DMS53 (cell line): ENCODE results near the gene CYP4X1.
"Not testable (repeated sequence)": the region's sequence is repeated elsewhere in the genome, so short reads cannot be mapped to it uniquely, and the experiment has no call there.

Source experiments
- DNase-seq: peaks from one replicate; lab custom pipeline; 2025; lab: John Stamatoyannopoulos, UW

CYP4X1 gene, protein sequence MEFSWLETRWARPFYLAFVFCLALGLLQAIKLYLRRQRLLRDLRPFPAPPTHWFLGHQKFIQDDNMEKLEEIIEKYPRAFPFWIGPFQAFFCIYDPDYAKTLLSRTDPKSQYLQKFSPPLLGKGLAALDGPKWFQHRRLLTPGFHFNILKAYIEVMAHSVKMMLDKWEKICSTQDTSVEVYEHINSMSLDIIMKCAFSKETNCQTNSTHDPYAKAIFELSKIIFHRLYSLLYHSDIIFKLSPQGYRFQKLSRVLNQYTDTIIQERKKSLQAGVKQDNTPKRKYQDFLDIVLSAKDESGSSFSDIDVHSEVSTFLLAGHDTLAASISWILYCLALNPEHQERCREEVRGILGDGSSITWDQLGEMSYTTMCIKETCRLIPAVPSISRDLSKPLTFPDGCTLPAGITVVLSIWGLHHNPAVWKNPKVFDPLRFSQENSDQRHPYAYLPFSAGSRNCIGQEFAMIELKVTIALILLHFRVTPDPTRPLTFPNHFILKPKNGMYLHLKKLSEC

GRCh38 chr1:47023268-47024140, at the start of gene CYP4X1:
Gene CYP4X1 (plus strand): TSS chr1:47023669. CDS start chr1:47023818, 149 bp downstream.
- peak; percentile 68 for DNase-seq

DNA sequence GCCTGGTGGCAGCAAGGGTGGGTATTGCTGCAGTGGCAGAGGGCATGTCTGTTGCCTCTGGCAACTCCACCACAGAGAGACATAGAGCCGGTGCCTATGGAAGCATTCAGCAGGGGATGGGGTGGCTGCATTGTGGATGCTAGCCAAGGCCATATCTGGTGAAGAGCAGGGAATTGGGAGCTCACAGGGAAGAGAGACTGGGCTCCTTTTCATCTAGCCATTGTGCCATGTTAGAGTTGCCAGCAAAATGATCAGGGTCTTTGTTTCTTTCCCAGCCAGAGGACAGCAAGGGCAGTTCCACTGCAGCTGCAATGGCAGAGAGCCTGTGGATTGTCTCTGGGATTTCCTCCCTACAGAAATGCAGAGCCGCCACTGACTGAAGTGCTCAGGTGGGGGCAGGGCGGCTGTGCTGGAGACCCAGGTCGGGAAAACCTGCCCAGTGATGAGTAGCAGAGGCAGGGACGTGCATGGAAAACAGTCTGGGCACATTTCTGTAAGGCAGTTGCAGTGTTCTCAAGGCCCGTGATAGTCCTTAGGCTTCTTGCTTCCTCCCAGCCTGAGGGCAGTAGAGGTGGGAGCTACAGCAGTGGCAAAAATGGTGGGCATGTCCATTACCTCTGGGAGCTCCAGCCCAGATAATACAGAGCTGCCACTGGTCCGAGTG, 40.2 kb upstream of the CYP4X1 start:
- DNase-seq, result no peak

DNA sequence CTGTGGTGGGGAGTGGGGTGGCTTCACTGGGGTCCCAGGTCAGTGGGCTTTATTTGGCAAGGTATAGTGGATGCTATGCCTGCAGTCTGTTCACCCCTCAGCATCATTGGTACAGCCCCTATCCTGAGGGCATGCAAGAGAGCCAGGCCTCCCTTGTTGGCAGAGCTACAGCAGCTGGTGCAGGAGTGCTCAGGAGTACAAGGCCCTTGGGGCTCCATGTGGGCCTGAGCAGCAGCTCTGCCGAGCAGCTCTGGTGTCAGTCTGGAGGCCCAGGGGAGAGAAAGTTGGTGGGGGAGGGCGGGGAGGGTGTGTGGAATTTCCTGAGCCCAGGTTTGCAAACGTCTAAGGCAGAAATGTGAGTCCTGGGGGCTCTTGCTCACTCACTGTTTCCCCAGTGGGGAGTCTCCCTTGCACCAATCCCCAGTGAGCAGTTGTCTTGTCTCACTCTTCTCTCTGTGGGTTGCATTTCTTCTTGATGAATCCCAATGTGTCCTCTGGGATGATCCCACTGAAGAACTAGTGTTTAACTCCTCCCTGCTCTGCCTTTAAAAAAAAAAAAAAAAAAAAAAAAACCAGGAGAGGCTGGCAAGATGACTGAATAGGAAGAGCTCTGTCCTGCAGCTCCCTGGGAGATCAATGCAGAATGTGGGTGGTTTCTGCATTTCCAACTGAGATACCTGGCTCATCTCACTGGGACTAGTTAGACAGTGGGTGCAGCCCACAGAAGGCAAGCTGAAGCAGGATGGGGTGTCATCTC, 39.5 kb upstream of the CYP4X1 start:
- no peak for DNase-seq

GRCh38 chr1:46990541-46990940, 32.9 kb upstream of the CYP4X1 start:
- DNase-seq, result not testable (repeated sequence)

- peak; percentile 87 for DNase-seq
These were observed 32.2 kb upstream of the CYP4X1 start for GRCh38 chr1:46991083-46991923.

DNA sequence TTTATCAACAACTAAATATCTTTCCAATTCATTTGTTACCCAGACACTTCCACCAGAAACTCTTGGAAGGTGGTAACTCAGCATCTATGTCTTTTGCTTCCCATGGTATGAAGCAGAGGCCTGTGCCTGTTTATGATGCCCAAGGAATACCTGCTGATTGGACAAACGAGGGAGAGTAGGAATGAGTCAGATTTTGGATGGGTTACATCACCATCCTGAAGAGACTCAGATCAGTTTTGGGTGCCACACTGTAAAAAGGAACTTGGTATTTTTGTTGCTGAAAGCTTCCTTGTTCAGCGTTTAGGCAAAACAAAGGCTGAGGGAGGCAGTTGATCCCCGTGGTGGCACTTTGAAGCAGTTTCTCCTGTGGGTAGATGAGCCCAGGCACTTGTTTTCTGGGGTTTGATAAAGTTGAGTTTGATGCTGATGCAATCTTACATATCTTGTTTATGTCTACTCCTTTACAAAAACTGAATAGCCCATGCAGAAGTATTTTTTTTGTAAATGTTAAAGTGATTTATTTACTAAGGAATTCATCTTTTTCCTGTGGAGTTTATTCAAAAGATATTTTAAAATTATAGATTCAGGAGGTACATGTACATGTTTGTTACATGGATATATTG, 26.7 kb upstream of the CYP4X1 start:
- DNase-seq, result peak; percentile 38

DNA sequence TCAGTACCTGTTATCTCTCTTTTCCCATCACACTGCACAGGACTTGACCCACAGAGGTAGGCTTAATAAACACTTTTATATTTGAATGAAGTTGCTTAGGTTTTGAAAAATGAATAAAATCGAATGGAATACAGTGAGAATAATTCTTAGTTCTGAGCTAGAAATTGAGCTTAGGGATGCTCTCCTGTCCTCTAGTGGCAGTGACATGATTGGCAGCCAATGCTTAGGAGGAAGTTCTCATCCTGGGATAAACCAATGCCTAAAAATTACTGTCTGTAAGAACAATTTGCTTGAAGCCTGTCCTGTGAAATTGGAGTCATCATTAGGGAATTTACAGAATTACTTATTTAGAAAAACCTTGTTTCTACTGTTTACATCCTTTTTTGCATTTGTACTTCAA, 21.3 kb upstream of the CYP4X1 start:
- DNase-seq, result peak; percentile 62

- DNase-seq, result no peak
These were observed 19.5 kb upstream of the CYP4X1 start for GRCh38 chr1:47003896-47004403.

DNA sequence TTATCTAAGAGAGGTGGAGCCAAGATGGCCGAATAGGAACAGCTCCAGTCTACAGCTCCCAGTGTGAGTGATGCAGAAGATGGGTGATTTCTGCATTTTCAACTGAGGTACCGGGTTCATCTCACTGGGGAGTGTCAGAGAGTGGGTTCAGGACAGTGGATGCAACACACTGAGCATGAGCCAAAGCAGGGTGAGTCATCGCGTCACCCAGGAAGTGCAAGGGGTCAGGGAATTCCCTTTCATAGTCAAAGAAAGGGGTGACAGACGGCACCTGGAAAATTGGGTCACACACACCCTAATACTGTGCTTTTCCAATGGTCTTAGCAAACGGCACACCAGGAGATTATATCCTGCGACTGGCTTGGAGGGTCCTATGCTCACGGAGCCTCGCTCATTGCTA, 17.0 kb upstream of the CYP4X1 start:
- not testable (repeated sequence) for DNase-seq

DNA sequence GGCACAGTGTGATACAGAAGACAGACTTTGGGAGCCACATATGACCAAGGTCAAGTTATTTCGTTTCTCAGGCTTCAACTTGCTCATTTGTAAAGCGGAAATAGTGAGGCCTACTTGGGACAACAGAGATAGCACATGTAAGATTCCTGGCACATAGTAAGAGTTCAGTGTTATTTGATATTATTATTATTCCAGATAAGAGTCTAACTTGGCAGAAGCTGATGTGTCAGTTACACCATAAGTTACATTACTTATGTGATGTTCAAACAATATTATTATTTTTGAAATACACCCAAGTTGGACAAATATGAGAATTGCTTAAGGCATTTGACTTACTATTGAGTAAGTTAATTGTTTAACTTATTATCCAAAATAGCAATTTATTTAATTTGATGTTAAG, 10.2 kb upstream of the CYP4X1 start:
- DNase-seq, result no peak

DNA sequence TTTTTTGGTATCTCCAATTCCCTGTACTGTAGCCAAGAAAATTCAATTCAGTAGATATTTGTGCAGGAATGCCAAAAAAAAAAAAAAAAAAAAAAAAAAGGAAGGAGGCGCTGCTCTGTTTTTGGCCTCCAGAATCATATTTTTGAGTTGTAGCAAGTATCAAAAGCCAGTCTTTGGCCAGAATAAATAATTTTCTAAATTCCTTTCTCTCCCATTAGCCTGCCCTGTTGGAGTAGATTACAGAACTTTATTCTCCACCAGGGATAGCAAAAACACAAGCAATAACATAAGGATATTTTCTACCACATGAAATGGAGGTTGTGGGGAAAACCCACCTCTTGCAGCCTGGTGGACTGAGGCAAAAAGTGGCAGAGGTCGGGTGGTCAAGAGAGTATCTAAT, 2.4 kb upstream of the CYP4X1 start:
- DNase-seq, result no peak

DNA sequence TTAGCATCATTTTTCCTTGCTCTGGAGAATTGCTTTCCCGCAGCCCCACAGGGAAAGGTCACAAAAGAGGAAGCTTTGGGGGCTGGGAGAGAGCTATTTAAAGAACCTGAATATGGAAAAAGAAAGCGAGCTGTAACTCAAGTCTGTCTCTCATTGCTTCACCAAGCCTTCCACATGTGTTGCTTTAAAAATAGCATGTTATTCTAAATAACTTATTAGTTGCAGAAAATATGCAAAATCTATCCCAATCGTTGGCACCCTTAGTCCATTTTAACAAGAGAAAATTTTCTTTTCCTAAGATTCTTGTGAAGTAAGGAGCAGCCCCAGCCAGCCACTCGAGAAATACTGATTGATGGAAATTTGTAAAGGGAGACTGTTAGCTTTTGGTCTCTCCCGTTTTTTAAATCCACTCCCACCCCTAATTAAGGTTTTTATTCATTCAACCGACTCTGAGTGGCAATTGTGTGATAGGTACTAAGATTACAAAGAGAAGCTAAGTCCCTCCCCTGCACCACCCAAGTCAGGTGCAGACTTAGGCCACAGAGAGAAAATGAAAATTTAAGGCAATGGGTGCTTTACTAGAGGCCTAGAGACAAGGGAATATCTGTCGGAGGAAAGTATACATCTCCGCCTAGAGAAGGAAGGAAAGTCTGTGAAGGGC, 802 bp downstream of the CYP4X1 start:
- DNase-seq, result no peak

DNA sequence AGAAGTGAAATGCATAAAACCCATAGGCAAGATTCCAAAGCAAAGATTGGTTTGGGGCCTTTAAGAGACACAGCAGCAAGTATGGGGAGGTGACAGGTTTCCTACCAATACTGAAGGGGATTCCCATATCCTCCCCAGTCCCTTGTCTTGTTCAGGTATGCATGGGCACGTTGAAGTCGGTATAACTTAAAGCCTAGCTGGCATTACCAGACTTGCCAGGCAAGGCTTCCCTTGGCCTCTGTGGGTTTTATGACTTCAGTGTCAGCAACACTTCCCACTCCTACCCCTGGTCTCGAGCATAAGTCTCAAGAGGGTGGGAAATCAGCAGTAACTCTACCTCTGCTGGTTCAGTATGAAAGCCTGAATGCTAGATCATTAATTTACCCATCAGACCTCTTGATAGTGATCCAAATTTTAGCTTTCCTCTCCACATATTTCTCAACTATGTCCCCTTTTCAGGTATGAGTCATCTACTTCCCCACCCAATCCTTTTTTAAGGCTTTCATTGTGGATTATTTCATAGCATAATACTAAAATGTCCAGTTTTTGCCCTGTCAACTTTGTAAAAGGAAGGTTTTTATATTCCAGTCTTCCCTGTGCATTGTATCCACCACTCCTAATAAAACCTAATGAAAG, 6.8 kb downstream of the CYP4X1 start:
- DNase-seq, result no peak

GRCh38 chr1:47031059-47031458, 7.6 kb downstream of the CYP4X1 start:
- DNase-seq, result peak; percentile 52

DNA sequence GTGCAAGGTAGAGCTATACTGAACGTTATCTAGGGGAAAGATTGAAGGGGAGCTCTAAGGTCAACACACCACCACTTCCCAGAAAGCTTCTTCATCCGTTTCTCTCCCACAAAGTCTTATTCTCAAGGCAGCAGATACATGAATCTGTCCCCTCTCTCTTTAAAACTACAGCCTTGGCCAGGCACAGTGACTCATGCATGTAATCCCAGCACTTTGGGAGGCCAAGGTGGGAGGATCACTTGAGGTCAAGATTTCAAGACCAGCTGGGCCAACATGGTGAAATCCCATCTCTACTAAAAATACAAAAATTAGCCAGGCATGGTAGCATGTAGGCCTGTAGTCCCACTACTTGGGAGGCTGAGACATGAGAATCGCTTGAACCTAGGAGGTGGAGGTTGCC, 8.1 kb downstream of the CYP4X1 start:
- no peak for DNase-seq

DNA sequence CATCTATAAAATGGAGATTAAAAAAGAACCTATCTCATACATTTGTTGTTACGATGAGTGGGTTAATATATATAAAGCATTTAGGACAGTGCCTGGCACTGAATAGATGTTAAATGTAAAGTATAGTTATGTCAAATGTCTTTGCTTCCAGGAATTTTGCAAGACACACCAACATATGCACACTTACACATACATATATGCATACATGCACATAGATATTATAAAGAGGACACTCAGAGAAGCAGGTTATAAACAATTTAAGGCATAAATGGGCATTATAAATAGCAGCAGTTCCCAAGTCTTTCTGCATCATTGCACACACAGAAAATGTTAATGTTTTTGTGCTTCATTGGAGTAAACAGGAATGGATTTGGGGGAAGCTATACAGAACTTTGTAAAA, 13.3 kb downstream of the CYP4X1 start:
- DNase-seq, result no peak

GRCh38 chr1:47059376-47059775, 35.9 kb downstream of the CYP4X1 start:
- no peak for DNase-seq

DNA sequence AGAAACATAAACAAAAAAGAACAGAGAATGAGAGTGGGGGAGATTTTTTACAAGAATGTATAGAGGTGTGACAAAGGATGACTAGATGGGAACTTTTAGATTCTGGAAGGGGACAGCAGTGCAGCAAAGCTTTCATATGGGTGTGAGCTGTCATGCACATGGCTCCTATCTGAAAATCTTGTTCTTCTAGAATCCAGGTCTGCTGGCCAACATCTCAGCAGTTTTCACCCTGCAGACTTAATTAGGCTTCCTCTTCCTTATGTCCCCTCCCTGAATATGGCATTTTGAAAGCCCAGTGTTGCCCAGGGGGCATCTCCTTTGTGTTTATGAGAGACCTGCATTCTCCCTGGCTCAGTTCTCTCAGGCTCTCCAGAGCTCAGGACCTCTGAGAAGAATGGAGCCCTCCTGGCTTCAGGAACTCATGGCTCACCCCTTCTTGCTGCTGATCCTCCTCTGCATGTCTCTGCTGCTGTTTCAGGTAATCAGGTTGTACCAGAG, 43.7 kb downstream of the CYP4X1 start, which contains the start of gene CYP4Z1:
Gene CYP4Z1, plus strand, starts transcription at position 135 of the 498 bp plus-strand sequence. Its CDS starts 260 bp downstream, at position 395.
- DNase-seq, result no peak

DNA sequence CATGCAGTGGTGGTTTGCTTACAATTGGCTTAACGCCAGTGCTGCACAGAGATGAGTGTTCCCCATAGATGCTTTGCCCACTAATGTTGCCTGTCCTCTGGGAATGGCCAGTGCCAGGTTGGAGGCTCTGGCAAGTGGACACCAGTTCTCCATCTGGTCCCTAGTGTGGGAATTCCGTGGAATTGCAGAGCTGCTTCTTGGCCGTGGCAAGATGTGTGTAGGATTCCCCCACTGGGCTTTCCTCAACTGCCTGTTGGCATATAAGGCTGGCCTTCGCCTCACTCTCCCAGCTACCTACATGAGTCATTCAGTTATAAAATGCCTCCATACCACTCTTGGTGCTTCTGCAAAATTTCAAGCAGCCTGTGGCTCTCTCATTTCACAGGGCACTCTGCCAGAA, 45.6 kb downstream of the CYP4X1 start:
- not testable (repeated sequence) for DNase-seq
